Neutrophil (primary cell): ENCODE data around the gene SOBP.

ENCODE experiments used
- H3K27ac ChIP-seq: fragments of 200-600 bp; sonication (generic); 2 replicates; pipeline ENCODE4 v1.5.1; 2016; ENCODE audit warnings: mild to moderate bottlenecking, moderate library complexity
- H3K27me3 ChIP-seq: fragments of 200-600 bp; sonication (generic); 2 replicates; pipeline ENCODE4 v1.6.0; 2016; ENCODE audit warnings: mild to moderate bottlenecking
- H3K36me3 ChIP-seq: fragments of 200-600 bp; sonication (generic); 2 replicates; pipeline ENCODE4 v1.5.1; 2017
- H3K4me1 ChIP-seq, 2 experiments: fragments of 200-600 bp in 1 of 2; sonication (generic) in 1 of 2; 1 replicate in 1 of 2; 2 replicates in 1 of 2; pipeline versions ENCODE4 v1.5.1 to v1.6.1; 2013 to 2016; ENCODE audit warnings: low read depth in 1 of 2, low read length in 1 of 2, mild to moderate bottlenecking in 1 of 2, moderate library complexity in 1 of 2; ENCODE audit not compliant: control insufficient read depth in 1 of 2, insufficient read depth in 1 of 2
- H3K4me3 ChIP-seq, 2 experiments: fragments of 200-600 bp in 1 of 2; sonication (generic) in 1 of 2; 1 replicate in 1 of 2; 2 replicates in 1 of 2; pipeline ENCODE4 v1.5.1; 2013 to 2016; ENCODE audit warnings: low read depth in 1 of 2, low read length in 1 of 2, mild to moderate bottlenecking in 1 of 2, moderate library complexity in 1 of 2
- H3K9me3 ChIP-seq: fragments of 200-600 bp; sonication (generic); 2 replicates; pipeline ENCODE4 v1.5.1; 2016
- CTCF ChIP-seq: fragments of 200-600 bp; sonication (generic); IDR thresholded peaks from 2 replicates; pipeline ENCODE4 v1.5.1; 2016; ENCODE audit warnings: antibody characterized with exemption

SOBP gene

GRCh38 chr6:107496892-107497684, 7.2 kb downstream of the SOBP start:
- Histone ChIP-seq H3K4me1 (no peaks in the 10 kb centered on the region), H3K27ac (no peak overlapping the region), H3K9me3 (no peaks in the 10 kb centered on the region), H3K27me3 (peaks cover 93% of the 10 kb centered on the region), H3K36me3 (no peaks in the 10 kb centered on the region), H3K4me3 (no peak overlapping the region)
- no peak for TF ChIP-seq CTCF

- no peak for TF ChIP-seq CTCF
- Histone ChIP-seq H3K4me3 (no peak overlapping the region), H3K9me3 (no peaks in the 10 kb centered on the region), H3K27ac (no peak overlapping the region), H3K4me1 (no peaks in the 10 kb centered on the region), H3K36me3 (no peaks in the 10 kb centered on the region), H3K27me3 (peaks cover 54% of the 10 kb centered on the region)
Measured at GRCh38 chr6:107504270-107505026, 14.5 kb downstream of the SOBP start.

DNA sequence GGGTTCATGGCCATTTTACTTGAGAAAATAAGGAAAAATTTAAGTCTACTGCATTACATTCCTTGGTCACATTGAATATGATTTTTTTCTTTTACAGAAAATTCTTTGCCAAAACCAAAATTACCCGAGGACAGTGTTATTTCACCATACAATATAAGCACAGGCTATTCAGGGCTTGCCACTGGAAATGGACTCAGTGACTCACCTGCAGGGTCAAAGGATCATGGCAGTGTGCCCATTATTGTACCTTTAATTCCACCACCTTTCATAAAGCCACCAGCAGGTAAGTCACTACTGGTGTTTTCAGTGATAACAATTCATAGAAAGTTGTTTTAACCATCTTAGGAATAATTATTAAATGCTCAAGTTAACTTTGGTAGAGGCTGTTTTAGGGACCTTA, 16.2 kb downstream of the SOBP start:
- no peaks in the 10 kb centered on the region for H3K36me3 ChIP-seq
- no peak overlapping the region for H3K4me3 ChIP-seq
- H3K27me3 ChIP-seq: peaks cover 45% of the 10 kb centered on the region
- no peaks in the 10 kb centered on the region for H3K4me1 ChIP-seq
- TF ChIP-seq CTCF: no peak
- H3K9me3 ChIP-seq: no peaks in the 10 kb centered on the region
- no peak overlapping the region for H3K27ac ChIP-seq

- no peaks in the 10 kb centered on the region for H3K36me3 ChIP-seq
- no peak for TF ChIP-seq CTCF
- peaks cover 11% of the 10 kb centered on the region for H3K27me3 ChIP-seq
- no peak overlapping the region for H3K4me3 ChIP-seq
- H3K27ac ChIP-seq: no peak overlapping the region
- no peaks in the 10 kb centered on the region for H3K9me3 ChIP-seq
- H3K4me1 ChIP-seq: no peaks in the 10 kb centered on the region
Measured at GRCh38 chr6:107509506-107509905, 19.6 kb downstream of the SOBP start.

GRCh38 chr6:107510108-107510507, 20.2 kb downstream of the SOBP start:
- no peak for TF ChIP-seq CTCF
- H3K4me1 ChIP-seq: no peaks in the 10 kb centered on the region
- no peaks in the 10 kb centered on the region for H3K36me3 ChIP-seq
- no peak overlapping the region for H3K4me3 ChIP-seq
- H3K27ac ChIP-seq: no peak overlapping the region
- peaks cover 7% of the 10 kb centered on the region for H3K27me3 ChIP-seq
- H3K9me3 ChIP-seq: no peaks in the 10 kb centered on the region
